PFSK-1 (cell line): ENCODE measurements around the gene PRLR.

ENCODE experiments used
- FOXP2 ChIP-seq: optimal IDR thresholded peaks from 2 replicates; pipeline ENCODE3; 2011; ENCODE audit warnings: borderline replicate concordance, control low read depth, inconsistent platforms; ENCODE audit not compliant: insufficient read depth; ENCODE audit errors: extremely low read length, extremely low read depth
- POLR2AphosphoS5 ChIP-seq: IDR thresholded peaks from 2 replicates; pipeline ENCODE4 v1.6.1; 2012; ENCODE audit warnings: low read depth, mild to moderate bottlenecking, control low read depth, low read length, moderate library complexity
- SIN3A ChIP-seq: IDR thresholded peaks from 2 replicates; pipeline ENCODE4 v1.6.1; 2012; ENCODE audit warnings: mild to moderate bottlenecking, low read length, moderate library complexity, borderline replicate concordance; ENCODE audit not compliant: insufficient read depth
- TAF1 ChIP-seq: IDR thresholded peaks from 2 replicates; pipeline ENCODE4 v1.6.1; 2012; ENCODE audit warnings: low read length, control low read depth, borderline replicate concordance; ENCODE audit not compliant: insufficient read depth
- TF ChIP-seq, protein P1 (sequence below), 2 experiments: IDR thresholded peaks; 2 replicates each; pipeline versions ENCODE4 v1.6.1 to v1.8.0; 2011 to 2012; ENCODE audit warnings: low read depth in 2 of 2, low read length in 2 of 2, control low read depth in 1 of 2, inconsistent platforms in 1 of 2, mild to moderate bottlenecking in 1 of 2, moderate library complexity in 1 of 2; ENCODE audit not compliant: insufficient read depth in 1 of 2

PRLR gene

DNA sequence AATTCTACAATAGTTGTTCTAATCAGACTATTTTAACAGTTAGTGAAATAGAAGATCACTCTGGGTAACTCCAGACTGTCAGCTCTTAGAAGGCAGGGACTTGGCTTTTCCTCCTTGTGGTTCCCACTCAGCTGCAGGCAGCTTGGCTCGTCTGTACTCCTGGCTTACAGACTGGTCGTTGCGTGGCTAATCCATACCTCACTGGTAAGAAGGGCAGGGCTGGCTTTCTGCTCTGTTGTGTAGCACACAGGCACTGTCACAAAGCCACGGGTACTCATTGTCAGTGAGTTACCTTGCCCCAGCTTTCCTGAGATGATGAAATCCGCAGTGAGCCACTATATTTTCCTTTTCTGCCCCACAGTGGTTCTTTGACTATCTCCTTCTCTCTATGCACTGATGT is 1.8 kb upstream of the PRLR start:
- TF ChIP-seq TAF1 (no peak), POLR2AphosphoS5 (no peak), FOXP2 (no peak), SIN3A (no peak)
- TF ChIP-seq, protein P1, sequence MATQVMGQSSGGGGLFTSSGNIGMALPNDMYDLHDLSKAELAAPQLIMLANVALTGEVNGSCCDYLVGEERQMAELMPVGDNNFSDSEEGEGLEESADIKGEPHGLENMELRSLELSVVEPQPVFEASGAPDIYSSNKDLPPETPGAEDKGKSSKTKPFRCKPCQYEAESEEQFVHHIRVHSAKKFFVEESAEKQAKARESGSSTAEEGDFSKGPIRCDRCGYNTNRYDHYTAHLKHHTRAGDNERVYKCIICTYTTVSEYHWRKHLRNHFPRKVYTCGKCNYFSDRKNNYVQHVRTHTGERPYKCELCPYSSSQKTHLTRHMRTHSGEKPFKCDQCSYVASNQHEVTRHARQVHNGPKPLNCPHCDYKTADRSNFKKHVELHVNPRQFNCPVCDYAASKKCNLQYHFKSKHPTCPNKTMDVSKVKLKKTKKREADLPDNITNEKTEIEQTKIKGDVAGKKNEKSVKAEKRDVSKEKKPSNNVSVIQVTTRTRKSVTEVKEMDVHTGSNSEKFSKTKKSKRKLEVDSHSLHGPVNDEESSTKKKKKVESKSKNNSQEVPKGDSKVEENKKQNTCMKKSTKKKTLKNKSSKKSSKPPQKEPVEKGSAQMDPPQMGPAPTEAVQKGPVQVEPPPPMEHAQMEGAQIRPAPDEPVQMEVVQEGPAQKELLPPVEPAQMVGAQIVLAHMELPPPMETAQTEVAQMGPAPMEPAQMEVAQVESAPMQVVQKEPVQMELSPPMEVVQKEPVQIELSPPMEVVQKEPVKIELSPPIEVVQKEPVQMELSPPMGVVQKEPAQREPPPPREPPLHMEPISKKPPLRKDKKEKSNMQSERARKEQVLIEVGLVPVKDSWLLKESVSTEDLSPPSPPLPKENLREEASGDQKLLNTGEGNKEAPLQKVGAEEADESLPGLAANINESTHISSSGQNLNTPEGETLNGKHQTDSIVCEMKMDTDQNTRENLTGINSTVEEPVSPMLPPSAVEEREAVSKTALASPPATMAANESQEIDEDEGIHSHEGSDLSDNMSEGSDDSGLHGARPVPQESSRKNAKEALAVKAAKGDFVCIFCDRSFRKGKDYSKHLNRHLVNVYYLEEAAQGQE (IDR thresholded peaks at IDR 0.05; ENCODE audit: insufficient read depth in 1 of 2, low read depth in 2 of 2, low read length in 2 of 2): no peak

DNA sequence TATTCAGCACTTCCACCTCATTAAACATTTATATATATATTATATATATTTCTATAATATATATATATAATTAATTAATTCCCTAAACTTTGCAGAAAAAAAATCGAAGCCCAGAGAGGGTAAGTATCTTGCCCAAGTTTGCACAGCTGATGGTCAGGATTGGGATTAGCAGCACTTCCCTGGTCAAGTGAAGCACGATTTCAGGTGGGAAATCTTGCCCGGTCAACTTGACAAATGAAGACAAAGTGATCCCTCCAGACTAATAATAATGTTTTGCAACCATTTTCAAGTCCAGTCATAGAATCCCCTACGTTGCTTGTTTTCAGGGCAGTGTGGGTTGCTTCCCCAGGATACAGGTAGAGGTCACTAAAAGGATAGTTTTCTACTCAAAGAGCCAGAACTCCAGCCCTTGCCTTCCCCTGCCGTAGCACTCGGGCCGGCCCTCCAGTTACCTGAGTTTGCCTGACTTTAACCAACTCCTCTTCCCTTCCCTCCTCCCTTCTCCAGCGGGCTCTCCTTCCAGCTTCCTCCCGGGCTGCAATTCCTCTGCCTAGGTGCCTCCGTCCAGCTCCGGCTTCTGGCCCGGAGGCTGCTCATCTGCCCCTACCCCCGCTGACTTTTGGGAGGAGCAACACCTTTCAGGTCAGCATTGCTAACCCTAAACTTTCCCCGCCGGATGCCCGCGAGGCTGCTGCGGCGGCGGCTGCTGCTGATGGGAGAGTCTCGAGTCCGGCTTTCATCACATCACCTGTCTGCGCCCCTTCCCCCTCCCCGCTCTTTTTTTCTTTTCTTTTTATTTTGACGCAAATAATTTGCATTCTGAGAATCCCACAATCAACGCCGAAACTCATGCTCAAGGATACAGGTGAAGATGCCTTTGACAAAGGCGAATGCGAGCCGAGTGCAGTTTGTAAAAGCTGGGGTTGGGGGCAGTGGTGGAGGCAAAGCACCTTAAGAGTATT is 930 bp downstream of the PRLR start:
- TF ChIP-seq POLR2AphosphoS5 (no peak), SIN3A (no peak), TAF1 (no peak), FOXP2 (no peak)
- TF ChIP-seq, protein P1 (IDR thresholded peaks at IDR 0.05; ENCODE audit: insufficient read depth in 1 of 2, low read depth in 2 of 2, low read length in 2 of 2): no peak

DNA sequence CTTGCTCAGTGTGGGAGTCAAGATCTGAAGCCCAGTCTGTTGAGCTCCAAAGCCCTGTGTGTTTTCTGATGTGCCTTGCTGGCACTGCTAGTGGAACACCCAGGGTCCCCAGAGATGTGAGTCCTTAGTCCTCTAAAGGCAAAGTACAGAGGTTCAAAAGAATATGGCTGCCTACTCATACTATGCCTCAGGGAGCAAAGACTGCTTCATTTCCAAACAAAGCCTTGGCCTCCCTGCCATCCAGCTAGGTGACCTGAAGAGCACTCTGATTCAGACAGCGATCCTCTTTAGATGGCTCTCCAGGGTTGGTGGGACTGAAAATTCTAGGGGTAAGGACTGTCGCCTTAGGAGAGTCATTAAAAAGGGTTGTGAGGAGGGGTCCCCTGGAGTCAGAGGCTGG is 2.0 kb downstream of the PRLR start:
- TF ChIP-seq POLR2AphosphoS5 (no peak), TAF1 (no peak), SIN3A (no peak), FOXP2 (no peak)
- TF ChIP-seq, protein P1 (IDR thresholded peaks at IDR 0.05; ENCODE audit: insufficient read depth in 1 of 2, low read depth in 2 of 2, low read length in 2 of 2): no peak

DNA sequence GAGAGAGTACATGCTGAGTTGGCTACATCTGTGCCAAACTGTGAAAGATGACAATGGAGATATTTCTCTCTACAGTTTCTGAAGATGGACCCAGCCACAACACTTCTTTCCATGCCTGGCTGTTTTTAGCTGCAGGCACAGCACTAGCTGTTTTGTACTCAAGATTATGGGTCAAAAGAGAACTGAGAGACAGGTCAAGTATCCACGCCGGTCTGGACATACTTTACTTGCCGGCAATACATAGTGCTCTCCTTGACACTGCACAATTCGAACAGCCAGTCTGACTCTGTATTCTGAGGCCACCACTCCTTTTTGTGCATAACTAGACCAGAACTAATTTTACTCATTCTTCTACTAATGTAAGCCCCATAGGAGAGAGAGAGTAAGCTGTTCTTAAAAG is 2.6 kb downstream of the PRLR start:
- no peak for TF ChIP-seq SIN3A
- no peak for TF ChIP-seq TAF1
- TF ChIP-seq POLR2AphosphoS5: no peak
- TF ChIP-seq FOXP2: no peak
- TF ChIP-seq, protein P1 (IDR thresholded peaks at IDR 0.05; ENCODE audit: insufficient read depth in 1 of 2, low read depth in 2 of 2, low read length in 2 of 2): no peak
